Measurements from ENCODE around the gene KAZN. TPM values are rescaled to one million over a fixed set of nuclear protein-coding genes. Genes with fewer than 3 reads are reported as not detected.

KAZN gene
- total RNA-seq, 2 experiments from 2014 or later, result 0.22 to 0.55 TPM

DNA sequence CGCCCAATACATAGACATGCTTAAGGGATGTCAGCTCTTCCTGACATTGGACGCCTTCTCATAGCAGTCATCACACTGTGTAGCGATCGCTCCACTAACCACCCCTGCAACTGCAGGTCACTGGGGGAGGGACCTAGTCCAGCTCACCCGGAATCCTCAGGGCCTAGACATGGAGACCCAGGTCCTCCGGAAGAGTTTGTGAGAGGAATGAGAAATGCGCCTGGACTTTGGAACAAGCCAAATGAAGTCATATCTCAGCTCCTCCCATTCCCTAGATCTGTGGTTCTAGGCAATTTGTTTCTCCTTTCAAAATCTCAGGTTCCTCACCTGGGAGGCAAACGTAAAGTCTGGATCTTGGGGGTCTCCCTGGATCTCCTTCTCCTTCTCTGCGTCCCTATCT is 253.3 kb downstream of the KAZN start:
- H3K4me1 ChIP-seq (ENCODE audit: insufficient read depth, low read length), result no peaks in the 10 kb centered on the region
- H3K9me3 Mint-ChIP-seq, result no peaks in the 10 kb centered on the region
- H3K9me3 ChIP-seq (ENCODE audit: control insufficient read depth in 1 of 2, insufficient read depth in 1 of 2, low read length in 2 of 2), result peaks cover 0 to 4% of the 10 kb centered on the region in 2 experiments
- TF ChIP-seq, protein P1, sequence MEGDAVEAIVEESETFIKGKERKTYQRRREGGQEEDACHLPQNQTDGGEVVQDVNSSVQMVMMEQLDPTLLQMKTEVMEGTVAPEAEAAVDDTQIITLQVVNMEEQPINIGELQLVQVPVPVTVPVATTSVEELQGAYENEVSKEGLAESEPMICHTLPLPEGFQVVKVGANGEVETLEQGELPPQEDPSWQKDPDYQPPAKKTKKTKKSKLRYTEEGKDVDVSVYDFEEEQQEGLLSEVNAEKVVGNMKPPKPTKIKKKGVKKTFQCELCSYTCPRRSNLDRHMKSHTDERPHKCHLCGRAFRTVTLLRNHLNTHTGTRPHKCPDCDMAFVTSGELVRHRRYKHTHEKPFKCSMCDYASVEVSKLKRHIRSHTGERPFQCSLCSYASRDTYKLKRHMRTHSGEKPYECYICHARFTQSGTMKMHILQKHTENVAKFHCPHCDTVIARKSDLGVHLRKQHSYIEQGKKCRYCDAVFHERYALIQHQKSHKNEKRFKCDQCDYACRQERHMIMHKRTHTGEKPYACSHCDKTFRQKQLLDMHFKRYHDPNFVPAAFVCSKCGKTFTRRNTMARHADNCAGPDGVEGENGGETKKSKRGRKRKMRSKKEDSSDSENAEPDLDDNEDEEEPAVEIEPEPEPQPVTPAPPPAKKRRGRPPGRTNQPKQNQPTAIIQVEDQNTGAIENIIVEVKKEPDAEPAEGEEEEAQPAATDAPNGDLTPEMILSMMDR (IDR thresholded peaks at IDR 0.05), result no peak
- peaks cover 0 to 2% of the 10 kb centered on the region in 2 experiments for H3K27me3 ChIP-seq (ENCODE audit: control insufficient read depth in 1 of 2, insufficient read depth in 2 of 2, low read length in 2 of 2)
- ChIA-PET POLR2A (no interaction called here), CTCF (no interaction called here)
- no peak overlapping the region for H3K27ac ChIP-seq (ENCODE audit: low read depth in 1 of 2, low read length in 2 of 2)
- ATAC-seq (ENCODE audit: poor library complexity) (no peak), DNase-seq (no peak)
- H3K27me3 Mint-ChIP-seq, result peaks cover 4% of the 10 kb centered on the region
- H3K4me1 Mint-ChIP-seq (ENCODE audit: low read depth), result no peaks in the 10 kb centered on the region
- no peak overlapping the region for H3K27ac Mint-ChIP-seq
- intact Hi-C loops (cut with DNase I, micrococcal nuclease), result no loop called here
- H3K4me3 ChIP-seq (ENCODE audit: low read length), result no peak overlapping the region
- H3K36me3 ChIP-seq (ENCODE audit: insufficient read depth, low read length), result no peaks in the 10 kb centered on the region
- no peaks in the 10 kb centered on the region for H3K36me3 Mint-ChIP-seq (ENCODE audit: low read depth)
- H3K4me3 Mint-ChIP-seq, result no peak overlapping the region

DNA sequence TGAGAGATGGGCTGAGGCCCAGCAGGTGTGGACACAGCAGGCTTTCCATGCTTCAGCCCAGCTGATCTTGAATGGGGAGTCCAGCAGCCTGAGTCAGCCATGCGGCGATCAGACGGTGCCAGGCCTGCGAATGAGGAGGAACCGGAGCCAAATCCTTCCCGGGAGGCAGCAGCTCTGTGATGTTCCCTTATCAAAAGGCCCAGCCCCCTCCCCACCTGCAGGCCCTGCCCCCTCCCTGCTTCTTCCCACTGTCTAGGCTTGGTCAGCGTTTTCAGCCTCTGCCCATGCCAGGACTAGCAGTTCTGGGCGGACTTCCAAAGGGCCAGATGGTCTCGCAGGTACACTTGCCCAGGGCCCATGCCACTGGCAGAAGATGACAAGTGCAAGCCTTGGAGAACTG is 253.8 kb downstream of the KAZN start:
- intact Hi-C loops (cut with DNase I, micrococcal nuclease), result no loop called here
- no peak overlapping the region for H3K27ac Mint-ChIP-seq

DNA sequence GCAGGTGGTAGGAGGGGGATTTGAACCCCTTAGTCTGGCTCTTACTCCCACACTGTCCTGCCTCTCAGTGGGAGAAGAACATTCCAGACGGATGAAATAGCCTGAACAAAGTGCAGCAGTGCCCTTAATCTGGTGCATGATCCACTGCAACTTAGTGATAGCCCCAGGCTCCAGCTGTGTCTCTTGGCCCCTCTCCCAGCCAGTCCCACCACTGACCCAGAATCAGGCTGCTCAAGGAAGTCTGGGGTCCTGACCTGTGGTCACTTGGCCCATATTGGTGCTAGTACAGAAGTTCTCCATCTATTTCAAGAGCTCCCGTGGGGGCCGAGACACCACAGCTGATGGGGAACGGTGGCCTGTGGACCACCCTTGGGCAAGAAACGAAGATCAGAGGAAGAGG is 255.0 kb downstream of the KAZN start:
- Mint-ChIP-seq H3K4me3 (no peak overlapping the region), H3K9me3 (no peaks in the 10 kb centered on the region), H3K27ac (no peak overlapping the region), H3K4me1 (ENCODE audit: low read depth) (no peaks in the 10 kb centered on the region), H3K36me3 (ENCODE audit: low read depth) (no peaks in the 10 kb centered on the region), H3K27me3 (peaks cover 4% of the 10 kb centered on the region)
- no peaks in the 10 kb centered on the region for H3K36me3 ChIP-seq (ENCODE audit: insufficient read depth, low read length)
- CTCF ChIA-PET, result no interaction called here
- intact Hi-C loops (cut with DNase I, micrococcal nuclease), result no loop called here
- H3K9me3 ChIP-seq (ENCODE audit: control insufficient read depth in 1 of 2, insufficient read depth in 1 of 2, low read length in 2 of 2), result peaks cover 0 to 4% of the 10 kb centered on the region in 2 experiments
- ATAC-seq (ENCODE audit: poor library complexity), result no peak
- no peak overlapping the region for H3K4me3 ChIP-seq (ENCODE audit: low read length)
- TF ChIP-seq, protein P1 (IDR thresholded peaks at IDR 0.05), result no peak
- no peak for DNase-seq
- peaks cover 0 to 2% of the 10 kb centered on the region in 2 experiments for H3K27me3 ChIP-seq (ENCODE audit: control insufficient read depth in 1 of 2, insufficient read depth in 2 of 2, low read length in 2 of 2)
- no peak overlapping the region for H3K27ac ChIP-seq (ENCODE audit: low read depth in 1 of 2, low read length in 2 of 2)
- POLR2A ChIA-PET, result no interaction called here
- H3K4me1 ChIP-seq (ENCODE audit: insufficient read depth, low read length), result no peaks in the 10 kb centered on the region

More for the DNA sequence above, 253.8 kb downstream of the KAZN start:
- Mint-ChIP-seq H3K4me1 (ENCODE audit: low read depth) (no peaks in the 10 kb centered on the region), H3K27me3 (peaks cover 4% of the 10 kb centered on the region), H3K4me3 (no peak overlapping the region), H3K9me3 (no peaks in the 10 kb centered on the region), H3K36me3 (ENCODE audit: low read depth) (no peaks in the 10 kb centered on the region)
- H3K9me3 ChIP-seq (ENCODE audit: control insufficient read depth in 1 of 2, insufficient read depth in 1 of 2, low read length in 2 of 2), result peaks cover 0 to 4% of the 10 kb centered on the region in 2 experiments
- H3K36me3 ChIP-seq (ENCODE audit: insufficient read depth, low read length), result no peaks in the 10 kb centered on the region
- TF ChIP-seq, protein P1 (IDR thresholded peaks at IDR 0.05), result no peak
- ATAC-seq (ENCODE audit: poor library complexity) (no peak), DNase-seq (no peak)
- peaks cover 0 to 2% of the 10 kb centered on the region in 2 experiments for H3K27me3 ChIP-seq (ENCODE audit: control insufficient read depth in 1 of 2, insufficient read depth in 2 of 2, low read length in 2 of 2)
- no peak overlapping the region for H3K4me3 ChIP-seq (ENCODE audit: low read length)
- H3K27ac ChIP-seq (ENCODE audit: low read depth in 1 of 2, low read length in 2 of 2), result no peak overlapping the region
- ChIA-PET CTCF (no interaction called here), POLR2A (no interaction called here)
- no peaks in the 10 kb centered on the region for H3K4me1 ChIP-seq (ENCODE audit: insufficient read depth, low read length)

Data from CD4-positive, alpha-beta T cell (primary cell).